Small intestine (tissue), 7 donors: ENCODE data around the gene AADACL2. TPM values are rescaled to one million over a fixed set of nuclear protein-coding genes. Genes with fewer than 3 reads are reported as not detected.

Experiments
- DNase-seq, 2 donors: peaks; one replicate each; pipeline versions ENCODE4 v3.0.0 to v3.0.0-alpha.2; 2013
- FAIRE-seq: peaks from 2 replicates; lab custom pipeline; 2012; peaks lifted over from hg19 to GRCh38; lab: Jason Lieb, UNC
- H3K27ac ChIP-seq, 3 donors: one replicate each; pipeline ENCODE4 v1.5.1; 2013; ENCODE audit warnings: low read length in 2 of 3, mild to moderate bottlenecking in 2 of 3, control low read depth in 1 of 3, inconsistent platforms in 1 of 3, low read depth in 1 of 3, moderate library complexity in 1 of 3
- H3K27me3 ChIP-seq, 3 donors: one replicate each; pipeline ENCODE4 v1.6.1; 2013; ENCODE audit warnings: low read length in 3 of 3, inconsistent platforms in 1 of 3; ENCODE audit not compliant: control insufficient read depth in 3 of 3, insufficient read depth in 3 of 3
- H3K36me3 ChIP-seq, 3 donors: one replicate each; pipeline ENCODE4 v1.6.1; 2013; ENCODE audit warnings: low read length in 3 of 3, inconsistent platforms in 1 of 3, low read depth in 1 of 3, mild to moderate bottlenecking in 1 of 3, moderate library complexity in 1 of 3; ENCODE audit not compliant: control insufficient read depth in 3 of 3, insufficient read depth in 2 of 3
- H3K4me1 ChIP-seq, 3 donors: one replicate each; pipeline ENCODE4 v1.6.1; 2013; ENCODE audit warnings: low read length in 2 of 3, inconsistent platforms in 1 of 3, low read depth in 1 of 3, mild to moderate bottlenecking in 1 of 3, moderate library complexity in 1 of 3; ENCODE audit not compliant: control insufficient read depth in 3 of 3, insufficient read depth in 2 of 3
- H3K4me3 ChIP-seq, 3 donors: one replicate each; pipeline ENCODE4 v1.5.1; 2013; ENCODE audit warnings: low read length in 3 of 3, control low read depth in 1 of 3, inconsistent platforms in 1 of 3, low read depth in 1 of 3, mild to moderate bottlenecking in 1 of 3, moderate library complexity in 1 of 3
- H3K9me3 ChIP-seq, 2 donors: one replicate each; pipeline ENCODE4 v1.6.1; 2013; ENCODE audit warnings: low read depth in 1 of 2, low read length in 1 of 2; ENCODE audit not compliant: control insufficient read depth in 2 of 2, insufficient read depth in 1 of 2
- WGBS, 3 donors: extraction: QIAGEN DNeasy Blood & Tissue Kit; methylation state at CpG; one replicate each; pipeline ENCODE4 v1.1.7; 2013; 5-methylcytosine and 5-hydroxymethylcytosine counted together
- polyA plus RNA-seq, 4 donors: library from polyadenylated mRNA; stranded (reverse) in 3 of 4; unstranded in 1 of 4; fragments of 200-250 nt in 3 of 4; fragments of 120-200 nt in 1 of 4; gene quantifications; one replicate each; pipeline versions ENCODE4 v1.2.1 to v1.2.3, GENCODE V29; 2013
- donor health status: healthy with polysubstance abuse.
- donor health status: control.
- donor health status: control.
- donor health status: Bipolar disorder and iron deficiency.
- donor health status: healthy.

The AADACL2 gene
- polyA plus RNA-seq, 4 donors: 0.60 TPM; not detected in 3

GRCh38 chr3:151708868-151709267, 24.9 kb upstream of the AADACL2 start:
- H3K27me3 ChIP-seq: no peaks in the 10 kb centered on the region
- no peaks in the 10 kb centered on the region for H3K36me3 ChIP-seq
- no peak overlapping the region for H3K4me3 ChIP-seq
- FAIRE-seq (no peak), DNase-seq (no peak)
- no peaks in the 10 kb centered on the region for H3K4me1 ChIP-seq
- no peak overlapping the region for H3K27ac ChIP-seq
- H3K9me3 ChIP-seq: no peaks in the 10 kb centered on the region
- 63 to 86% (median 83%) methylated on average over 1 of the region's 1 CpG for WGBS, 3 donors

- no peaks in the 10 kb centered on the region for H3K36me3 ChIP-seq
- FAIRE-seq: no peak
Measured at GRCh38 chr3:151709847-151710246, 23.9 kb upstream of the AADACL2 start.

GRCh38 chr3:151721294-151721693, 12.4 kb upstream of the AADACL2 start:
- FAIRE-seq (no peak), DNase-seq (no peak)
- WGBS, 3 donors: 90 to 98% (median 91%) methylated on average over 8 of the region's 8 CpGs
- Histone ChIP-seq H3K4me1 (no peaks in the 10 kb centered on the region), H3K9me3 (no peaks in the 10 kb centered on the region), H3K27me3 (no peaks in the 10 kb centered on the region), H3K36me3 (no peaks in the 10 kb centered on the region), H3K4me3 (no peak overlapping the region), H3K27ac (no peak overlapping the region)

More at GRCh38 chr3:151709847-151710246, 23.9 kb upstream of the AADACL2 start:
- H3K4me3 ChIP-seq: no peak overlapping the region
- H3K27me3 ChIP-seq: no peaks in the 10 kb centered on the region
- no peak overlapping the region for H3K27ac ChIP-seq
- WGBS, 3 donors: 40 to 77% (median 68%) methylated on average over 1 of the region's 1 CpG
- no peak for DNase-seq
- H3K4me1 ChIP-seq: no peaks in the 10 kb centered on the region
- no peaks in the 10 kb centered on the region for H3K9me3 ChIP-seq

- no peaks in the 10 kb centered on the region for H3K36me3 ChIP-seq
- WGBS, 3 donors: 81 to 95% (median 83%) methylated on average over 2 of the region's 2 CpGs
- H3K9me3 ChIP-seq: no peaks in the 10 kb centered on the region
- no peaks in the 10 kb centered on the region for H3K4me1 ChIP-seq
- DNase-seq: no peak
- no peak overlapping the region for H3K4me3 ChIP-seq
- H3K27ac ChIP-seq: no peak overlapping the region
- no peak for FAIRE-seq
- no peaks in the 10 kb centered on the region for H3K27me3 ChIP-seq
Measured at GRCh38 chr3:151722856-151723255, 10.9 kb upstream of the AADACL2 start.

GRCh38 chr3:151724576-151725562, 8.9 kb upstream of the AADACL2 start:
- H3K9me3 ChIP-seq: no peaks in the 10 kb centered on the region
- FAIRE-seq: no peak
- WGBS, 3 donors: 75 to 88% (median 86%) methylated on average over 6 of the region's 6 CpGs

GRCh38 chr3:151726016-151726415, 7.7 kb upstream of the AADACL2 start:
- FAIRE-seq (no peak), DNase-seq (no peak)
- Histone ChIP-seq H3K4me1 (no peaks in the 10 kb centered on the region), H3K27ac (no peak overlapping the region), H3K36me3 (no peaks in the 10 kb centered on the region), H3K4me3 (no peak overlapping the region), H3K9me3 (no peaks in the 10 kb centered on the region), H3K27me3 (no peaks in the 10 kb centered on the region)
- WGBS, 3 donors: 51 to 83% (median 68%) methylated on average over 1 of the region's 1 CpG

More at GRCh38 chr3:151724576-151725562, 8.9 kb upstream of the AADACL2 start:
- Histone ChIP-seq H3K27ac (no peak overlapping the region), H3K4me1 (no peaks in the 10 kb centered on the region), H3K36me3 (no peaks in the 10 kb centered on the region), H3K4me3 (no peak overlapping the region), H3K27me3 (no peaks in the 10 kb centered on the region)
- no peak for DNase-seq

GRCh38 chr3:151732861-151733260, 866 bp upstream of the AADACL2 start:
- no peaks in the 10 kb centered on the region for H3K4me1 ChIP-seq
- H3K4me3 ChIP-seq: no peak overlapping the region
- no peaks in the 10 kb centered on the region for H3K27me3 ChIP-seq
- no peak for DNase-seq
- 74 to 94% (median 93%) methylated on average over 2 of the region's 2 CpGs for WGBS, 3 donors
- H3K27ac ChIP-seq: no peak overlapping the region
- H3K9me3 ChIP-seq: no peaks in the 10 kb centered on the region
- H3K36me3 ChIP-seq: no peaks in the 10 kb centered on the region
- no peak for FAIRE-seq

- Histone ChIP-seq H3K4me3 (no peak overlapping the region), H3K27ac (no peak overlapping the region), H3K27me3 (no peaks in the 10 kb centered on the region), H3K9me3 (no peaks in the 10 kb centered on the region), H3K36me3 (no peaks in the 10 kb centered on the region), H3K4me1 (no peaks in the 10 kb centered on the region)
- DNase-seq (no peak), FAIRE-seq (no peak)
- 67 to 86% (median 82%) methylated on average over 4 of the region's 4 CpGs for WGBS, 3 donors
Measured at GRCh38 chr3:151740581-151740980, 6.9 kb downstream of the AADACL2 start.
